Measurements from ENCODE around the gene GALNT15.

Gene GALNT15

GRCh38 chr3:16188071-16188470, 13.6 kb downstream of the GALNT15 start:
- DNase-seq: no peak

GRCh38 chr3:16189201-16189600, 14.7 kb downstream of the GALNT15 start:
- DNase-seq: no peak

- no peak for DNase-seq
Observed at GRCh38 chr3:16190704-16191103, 16.2 kb downstream of the GALNT15 start.

DNA sequence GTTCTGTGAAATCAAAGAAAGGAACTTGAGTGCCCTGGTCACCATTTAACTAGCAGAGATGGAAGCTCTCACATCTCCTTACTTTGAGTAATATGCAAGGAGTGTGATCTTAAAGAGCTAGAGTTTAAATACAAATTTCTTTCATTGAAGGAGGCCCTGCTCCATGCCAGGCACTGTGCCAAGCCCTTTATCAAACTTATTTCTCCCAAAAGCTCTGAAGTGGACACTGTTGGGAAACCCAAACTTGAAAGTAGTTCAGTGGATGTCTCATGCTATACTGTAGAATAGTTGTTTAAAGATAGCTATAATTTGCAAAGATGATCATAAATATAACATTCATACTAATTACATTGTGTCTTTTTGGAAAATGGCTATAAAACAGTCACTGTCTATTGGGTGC, 17.1 kb downstream of the GALNT15 start:
- no peak for DNase-seq

DNA sequence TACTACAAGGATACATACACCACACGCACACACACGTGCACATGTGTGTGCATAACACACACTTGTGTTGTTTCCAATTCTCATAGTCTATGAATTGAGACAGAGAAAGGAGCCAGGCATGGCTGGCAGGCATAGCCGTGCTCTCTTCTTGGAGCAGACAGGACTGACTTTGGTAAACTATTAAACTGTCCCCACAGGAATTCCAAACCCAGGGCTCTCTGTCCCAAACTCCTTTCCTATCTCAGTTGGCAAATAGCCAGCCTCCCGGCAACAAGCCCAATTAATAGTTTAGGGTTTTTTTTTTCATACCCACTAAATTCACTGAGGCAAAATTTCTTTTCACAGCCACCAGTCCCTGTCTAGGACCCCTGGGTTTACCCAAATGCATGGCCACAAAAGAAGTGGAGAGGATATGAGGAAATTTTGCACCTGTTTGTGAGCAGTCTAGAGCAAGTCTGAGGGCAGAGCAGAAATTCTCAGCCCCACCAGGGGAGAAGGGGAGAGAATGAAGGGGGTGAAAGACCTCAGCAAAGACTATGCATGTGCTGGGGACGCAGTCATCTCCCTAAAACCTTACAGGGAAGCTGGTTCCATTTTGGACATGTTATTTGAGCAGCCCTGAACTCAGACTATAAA, 17.8 kb downstream of the GALNT15 start:
- DNase-seq: no peak

GRCh38 chr3:16198427-16198826, 23.9 kb downstream of the GALNT15 start:
- no peak for DNase-seq

DNA sequence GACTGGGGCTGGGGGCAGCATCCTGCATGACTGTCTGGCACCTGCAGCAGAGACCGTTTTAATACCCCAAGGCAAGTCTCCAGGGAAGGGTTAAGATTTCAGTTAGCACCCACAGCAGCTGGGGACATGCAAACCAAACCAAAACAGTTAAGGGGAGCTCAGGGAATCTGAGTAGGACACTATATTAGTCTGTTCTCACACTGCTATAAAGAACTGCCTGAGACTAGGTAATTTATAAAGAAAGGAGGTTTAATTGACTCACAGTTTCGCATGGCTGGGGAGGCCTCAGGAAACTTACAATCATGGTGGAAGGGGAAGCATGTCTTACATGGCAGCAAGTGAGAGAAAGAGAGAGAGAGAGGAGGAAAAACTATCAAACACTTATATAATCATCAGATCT, 25.3 kb downstream of the GALNT15 start:
- DNase-seq: no peak

DNA sequence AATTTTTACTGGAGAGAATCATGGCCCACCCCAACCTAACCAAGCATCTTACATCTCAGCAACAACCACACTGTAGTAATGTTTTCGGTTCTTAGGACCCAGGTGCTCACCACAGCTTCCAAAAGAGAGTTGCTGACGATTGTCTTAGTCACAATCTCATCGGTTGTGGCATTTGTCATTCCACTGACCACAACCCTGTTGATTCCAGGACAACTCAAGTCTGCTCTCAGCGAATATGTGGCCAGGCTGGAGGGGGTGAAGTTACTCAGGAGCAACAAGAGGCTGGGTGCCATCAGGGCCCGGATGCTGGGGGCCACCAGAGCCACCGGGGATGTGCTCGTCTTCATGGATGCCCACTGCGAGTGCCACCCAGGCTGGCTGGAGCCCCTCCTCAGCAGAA, 25.9 kb downstream of the GALNT15 start:
- DNase-seq: no peak

- no peak for DNase-seq
Observed at GRCh38 chr3:16203031-16203430, 28.6 kb downstream of the GALNT15 start.

- no peak for DNase-seq
Observed at GRCh38 chr3:16203671-16204629, 29.5 kb downstream of the GALNT15 start.

DNA sequence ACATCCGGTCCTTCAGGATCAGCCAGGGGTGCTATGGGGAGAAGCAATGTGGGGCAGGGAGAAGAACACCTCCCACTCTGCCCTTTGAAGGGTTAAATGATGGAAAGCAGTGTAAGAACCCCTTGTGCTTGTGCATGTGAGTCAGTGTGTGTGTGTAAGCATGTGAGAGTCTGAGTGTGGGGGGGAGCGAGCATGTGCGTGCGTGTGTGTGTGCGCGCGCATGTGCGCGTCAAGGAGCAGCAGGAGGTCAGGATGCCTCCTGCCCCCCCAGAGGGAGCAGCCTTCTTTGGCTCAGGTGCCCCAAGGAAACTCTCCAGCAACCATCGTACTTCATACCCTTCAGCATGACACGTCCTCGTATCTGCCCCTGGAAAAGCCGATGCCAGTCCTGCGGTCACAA, 30.3 kb downstream of the GALNT15 start:
- DNase-seq: no peak

DNA sequence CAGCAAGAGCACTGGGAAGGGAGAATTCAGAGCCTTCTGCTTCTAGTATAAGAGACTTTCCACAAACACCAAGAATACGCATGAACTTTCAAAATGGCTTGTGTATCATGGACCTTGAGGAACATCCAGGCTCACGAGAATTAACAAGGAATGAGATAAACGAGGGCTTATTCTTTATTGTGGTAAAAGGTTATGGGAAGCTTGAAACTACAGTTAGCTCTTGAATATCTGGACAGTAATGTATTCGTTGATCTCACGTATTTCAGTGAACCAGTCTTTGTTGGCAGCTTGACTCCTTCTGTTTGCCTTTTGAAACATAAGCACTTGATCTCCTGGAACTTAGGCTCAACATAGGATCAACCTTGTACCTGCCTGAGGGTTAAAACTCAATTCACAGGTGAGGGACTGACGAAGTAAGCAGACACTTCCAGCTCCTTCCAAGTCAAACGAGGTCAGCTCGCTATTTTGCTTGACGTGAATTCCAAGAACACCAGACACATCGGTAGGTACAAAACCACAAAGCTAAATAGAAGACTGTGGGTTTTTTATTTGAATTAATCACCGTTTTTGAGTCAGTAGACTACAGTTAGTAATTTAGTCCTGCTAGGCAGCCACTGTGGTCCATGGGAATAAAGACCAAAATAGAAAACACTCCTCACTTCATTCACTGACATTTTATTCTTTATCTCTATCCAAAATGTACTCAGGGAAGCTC, 30.8 kb downstream of the GALNT15 start:
- no peak for DNase-seq

GRCh38 chr3:16207031-16207430, 32.6 kb downstream of the GALNT15 start:
- no peak for DNase-seq

DNA sequence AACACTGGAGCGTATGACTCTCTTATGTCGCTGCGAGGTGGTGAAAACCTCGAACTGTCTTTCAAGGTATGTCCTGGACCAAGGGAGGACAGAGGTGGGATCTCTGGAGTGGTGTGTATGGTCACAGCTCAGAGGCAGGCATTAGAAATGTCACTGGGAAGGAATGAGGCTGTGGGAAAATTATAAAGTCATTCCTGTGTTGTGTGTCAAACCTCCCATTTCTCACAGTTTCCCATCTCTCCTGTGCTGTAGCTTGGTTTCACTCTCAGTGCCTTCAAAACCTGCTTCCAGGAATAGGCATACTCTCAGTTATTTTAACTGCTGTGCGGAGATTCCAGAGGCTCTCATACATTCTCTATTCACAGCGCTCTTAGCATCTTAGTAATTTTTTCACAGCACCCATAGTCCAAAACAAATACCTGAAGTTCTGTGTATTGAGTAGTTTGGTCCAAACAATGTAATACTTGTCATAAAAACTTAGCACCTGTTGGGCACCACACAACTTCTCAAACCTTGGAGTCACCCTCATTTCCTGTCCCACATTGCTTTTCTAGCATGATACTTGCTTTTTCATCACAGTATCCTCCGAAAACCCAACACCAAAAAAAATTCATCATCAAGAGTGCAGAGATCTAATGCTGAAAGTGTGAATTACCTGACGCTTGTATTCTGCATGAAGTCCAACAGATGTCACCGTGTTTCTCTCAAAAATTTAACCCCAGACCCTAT, 36.9 kb downstream of the GALNT15 start:
- DNase-seq: no peak

DNA sequence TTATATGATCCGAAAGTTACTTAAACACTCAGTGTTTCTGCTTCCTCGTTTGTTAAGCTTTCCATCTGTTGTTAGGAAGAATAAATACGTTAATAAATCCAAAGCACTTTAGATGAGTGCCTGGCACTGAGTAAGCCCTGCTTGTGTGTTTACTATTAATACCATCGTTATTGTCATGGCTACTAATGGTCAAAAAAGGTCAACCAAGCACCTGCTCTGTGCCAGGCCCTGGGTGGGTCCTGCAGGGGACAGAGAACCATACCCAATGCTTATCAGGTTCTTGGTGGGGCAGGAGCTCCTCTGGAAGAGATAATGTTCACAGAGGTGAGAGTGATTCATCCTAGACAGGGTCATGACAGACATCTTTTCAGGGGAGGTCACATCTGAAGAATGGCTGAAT, 39.9 kb downstream of the GALNT15 start:
- DNase-seq: no peak

GRCh38 chr3:16216373-16216935, 42.0 kb downstream of the GALNT15 start:
- DNase-seq: no peak

- no peak for DNase-seq
Observed at GRCh38 chr3:16219777-16220176, 45.3 kb downstream of the GALNT15 start.

GRCh38 chr3:16221990-16222389, 47.5 kb downstream of the GALNT15 start:
- no peak for DNase-seq

GRCh38 chr3:16222547-16222946, 48.1 kb downstream of the GALNT15 start:
- DNase-seq: no peak

- DNase-seq: no peak
Observed at GRCh38 chr3:16224325-16224724, 49.8 kb downstream of the GALNT15 start.

- no peak for DNase-seq
Observed at GRCh38 chr3:16227566-16227965, 53.1 kb downstream of the GALNT15 start.

GRCh38 chr3:16229681-16230080, 55.2 kb downstream of the GALNT15 start:
- no peak for DNase-seq

GRCh38 chr3:16231983-16232382, 57.5 kb downstream of the GALNT15 start:
- no peak for DNase-seq

All from CD4-positive, alpha-beta T cell treated with Interleukin-12 subunit alpha and Interleukin-12 subunit beta, for 1 hour (primary cell).